Endodermal cell (in vitro differentiated cells): ENCODE results near the gene ARFGEF2. TPM values are rescaled to one million over a fixed set of nuclear protein-coding genes. Genes with fewer than 3 reads are reported as not detected.

ENCODE experiments used
- total RNA-seq, 2 donors: library from RNA; stranded (reverse); fragmentation: NEBNext Ultra II Directional in 1 of 2; extraction: Animal tissue kit (Norgen Biotek cat#: 25700) in 1 of 2; gene quantifications; 2 replicates in 1 of 2; 3 replicates in 1 of 2; pipeline ENCODE4 v1.2.1, GENCODE V29; 2021

ARFGEF2 gene
- total RNA-seq, 2 donors from 2014 or later: 23.6 to 29.4 TPM

Other genes starting within 250 kb of the ARFGEF2 start
- gene PREX1, start 93.7 kb upstream of the ARFGEF2 start, total RNA-seq: 10 to 100 TPM; 65.3 to 70.5 TPM
- gene CSE1L, start 124.6 kb downstream of the ARFGEF2 start, total RNA-seq: 100 to 1,000 TPM; 161 to 180 TPM